Thymus (tissue), 11 donors: ENCODE data around the gene NCEH1. TPM values are rescaled to one million over a fixed set of nuclear protein-coding genes. Genes with fewer than 3 reads are reported as not detected.

Experiments used
- DNase-seq, 9 donors: peaks; one replicate each; pipeline ENCODE4 v3.0.0-alpha.2; 2013; ENCODE audit warnings: low spot score in 9 of 9, low read depth in 6 of 9, missing footprints in 1 of 9
- H3K27ac ChIP-seq, 2 donors: one replicate each; pipeline ENCODE4 v1.5.1; 2013; ENCODE audit warnings: control low read depth in 1 of 2, low read depth in 1 of 2, low read length in 1 of 2, mild to moderate bottlenecking in 1 of 2, moderate library complexity in 1 of 2
- H3K27me3 ChIP-seq, 2 donors: one replicate each; pipeline ENCODE4 v1.5.1; 2013; ENCODE audit warnings: low read length in 1 of 2; ENCODE audit not compliant: control insufficient read depth in 2 of 2, insufficient read depth in 1 of 2
- H3K36me3 ChIP-seq, 2 donors: one replicate each; pipeline ENCODE4 v1.5.1; 2013; ENCODE audit warnings: low read length in 1 of 2, mild to moderate bottlenecking in 1 of 2, moderate library complexity in 1 of 2; ENCODE audit not compliant: control insufficient read depth in 2 of 2, insufficient read depth in 2 of 2
- H3K4me1 ChIP-seq, 2 donors: one replicate each; pipeline ENCODE4 v1.5.1; 2013; ENCODE audit warnings: low read length in 2 of 2; ENCODE audit not compliant: control insufficient read depth in 2 of 2, insufficient read depth in 2 of 2
- H3K4me3 ChIP-seq, 2 donors: one replicate each; pipeline ENCODE4 v1.5.1; 2013; ENCODE audit warnings: low read length in 2 of 2, control low read depth in 1 of 2, mild to moderate bottlenecking in 1 of 2
- H3K9me3 ChIP-seq, 2 donors: one replicate each; pipeline ENCODE4 v1.5.1; 2013; ENCODE audit warnings: low read length in 1 of 2, mild to moderate bottlenecking in 1 of 2; ENCODE audit not compliant: control insufficient read depth in 2 of 2, insufficient read depth in 1 of 2
- WGBS: extraction: QIAGEN DNeasy Blood & Tissue Kit; methylation state at CpG from one replicate; pipeline ENCODE4 v1.1.7; 2013; 5-methylcytosine and 5-hydroxymethylcytosine counted together
- polyA plus RNA-seq: library from polyadenylated mRNA; stranded (reverse); fragments of 200-250 nt; gene quantifications from one replicate; pipeline ENCODE4 v1.2.3, GENCODE V29; 2013
- total RNA-seq: library from RNA; stranded (reverse); fragments of 120-200 nt; gene quantifications from one replicate; pipeline ENCODE4 v1.2.4, GENCODE V29; 2013
- donor health status: healthy.

NCEH1 gene
- total and polyA plus RNA-seq, 2 donors = 3.0 to 4.4 TPM

- Histone ChIP-seq H3K9me3 (no peaks in the 10 kb centered on the region), H3K4me3 (no peak overlapping the region), H3K36me3 (no peaks in the 10 kb centered on the region), H3K27me3 (no peaks in the 10 kb centered on the region), H3K27ac (no peak overlapping the region), H3K4me1 (no peaks in the 10 kb centered on the region)
- DNase-seq = no peak
- 99% methylated on average over 3 of the region's 3 CpGs for WGBS
Observed at GRCh38 chr3:172701751-172702150, 9.1 kb downstream of the NCEH1 start.

DNA sequence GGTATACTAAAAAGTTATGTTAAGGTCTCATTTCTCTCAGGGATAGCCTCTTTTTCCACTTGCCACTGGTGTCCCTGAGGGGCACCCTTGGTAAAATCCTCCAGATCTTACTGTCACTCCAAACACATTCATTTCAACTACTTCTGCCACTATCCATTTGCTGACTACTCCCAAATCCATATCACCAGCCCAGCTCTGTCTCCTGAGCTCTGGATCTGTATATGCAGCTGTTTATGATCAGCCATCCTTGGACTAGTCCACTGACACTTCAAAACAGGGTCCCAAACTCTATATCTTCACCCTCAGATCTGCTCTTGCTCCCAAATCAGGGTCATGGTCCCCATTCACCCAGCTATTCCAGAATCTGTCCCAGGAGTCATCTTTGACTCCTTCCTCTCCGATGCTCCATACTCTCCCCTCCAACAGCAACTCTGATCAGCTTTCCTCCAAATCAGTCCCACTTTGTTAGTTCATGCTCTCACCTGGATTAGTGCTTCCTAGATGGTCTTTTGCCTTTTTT, 9.9 kb downstream of the NCEH1 start:
- H3K4me3 ChIP-seq = no peak overlapping the region
- no peak overlapping the region for H3K27ac ChIP-seq
- DNase-seq = no peak
- H3K36me3 ChIP-seq = no peaks in the 10 kb centered on the region
- WGBS = 100% methylated on average over 1 of the region's 1 CpG
- H3K9me3 ChIP-seq = no peaks in the 10 kb centered on the region
- H3K27me3 ChIP-seq = no peaks in the 10 kb centered on the region
- no peaks in the 10 kb centered on the region for H3K4me1 ChIP-seq

DNA sequence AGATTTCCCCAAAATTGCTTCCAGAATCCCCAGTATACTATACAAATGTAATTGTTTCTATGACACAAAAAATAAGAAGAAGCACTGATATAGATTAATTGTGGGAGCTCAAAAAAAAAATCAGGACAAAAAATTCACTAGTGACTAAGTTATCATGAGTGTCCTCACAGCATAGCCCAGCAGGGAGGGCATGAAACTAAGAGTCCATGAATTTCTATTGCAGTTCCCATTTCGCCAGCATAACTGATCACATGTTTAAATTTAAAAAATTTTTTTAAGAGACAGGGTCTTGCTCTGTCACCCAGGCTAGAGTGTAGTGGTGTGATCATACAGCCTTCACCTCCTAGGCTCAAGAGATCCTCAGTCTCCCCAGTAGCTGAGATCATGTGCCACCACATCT, 10.6 kb downstream of the NCEH1 start:
- WGBS = 93% methylated on average over 1 of the region's 1 CpG
- no peak for DNase-seq
- H3K27ac ChIP-seq = no peak overlapping the region
- H3K4me1 ChIP-seq = no peaks in the 10 kb centered on the region
- H3K9me3 ChIP-seq = no peaks in the 10 kb centered on the region
- H3K27me3 ChIP-seq = no peaks in the 10 kb centered on the region
- no peaks in the 10 kb centered on the region for H3K36me3 ChIP-seq
- no peak overlapping the region for H3K4me3 ChIP-seq

GRCh38 chr3:172699031-172699430, 11.8 kb downstream of the NCEH1 start:
- no peak for DNase-seq
- no peak overlapping the region for H3K27ac ChIP-seq
- 91% methylated on average over 7 of the region's 7 CpGs for WGBS
- no peaks in the 10 kb centered on the region for H3K4me1 ChIP-seq
- no peaks in the 10 kb centered on the region for H3K36me3 ChIP-seq
- H3K4me3 ChIP-seq = no peak overlapping the region
- no peaks in the 10 kb centered on the region for H3K9me3 ChIP-seq
- H3K27me3 ChIP-seq = no peaks in the 10 kb centered on the region

GRCh38 chr3:172698631-172699030, 12.2 kb downstream of the NCEH1 start:
- DNase-seq = no peak
- H3K27me3 ChIP-seq = no peaks in the 10 kb centered on the region
- no peaks in the 10 kb centered on the region for H3K4me1 ChIP-seq
- WGBS = 78% methylated on average over 6 of the region's 6 CpGs
- H3K27ac ChIP-seq = no peak overlapping the region
- H3K9me3 ChIP-seq = no peaks in the 10 kb centered on the region
- no peaks in the 10 kb centered on the region for H3K36me3 ChIP-seq
- H3K4me3 ChIP-seq = no peak overlapping the region

DNA sequence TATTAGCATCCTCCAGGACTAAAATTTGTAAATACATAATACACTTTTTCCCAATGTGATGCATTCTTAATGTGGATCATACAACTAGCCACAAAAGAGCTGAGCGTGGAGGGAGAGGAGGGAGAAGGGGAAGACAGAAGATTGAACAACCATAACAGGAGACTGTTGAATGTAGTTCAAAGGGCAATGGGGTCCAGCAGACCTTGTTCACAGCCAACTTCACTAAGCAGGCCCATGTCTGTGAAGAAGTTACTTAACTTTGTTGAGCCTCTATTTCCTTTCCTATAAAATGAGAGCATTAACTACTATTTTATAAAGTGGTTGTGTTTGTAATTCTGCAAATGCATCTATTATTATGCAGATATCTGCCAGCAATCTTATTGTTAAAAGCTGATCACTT, 13.3 kb downstream of the NCEH1 start:
- no peak for DNase-seq
- no peaks in the 10 kb centered on the region for H3K9me3 ChIP-seq
- 96% methylated on average over 1 of the region's 1 CpG for WGBS
- no peak overlapping the region for H3K27ac ChIP-seq
- H3K4me1 ChIP-seq = peaks cover 0 to 4% of the 10 kb centered on the region in 2 donors
- no peaks in the 10 kb centered on the region for H3K27me3 ChIP-seq
- no peaks in the 10 kb centered on the region for H3K36me3 ChIP-seq
- H3K4me3 ChIP-seq = no peak overlapping the region

GRCh38 chr3:172696357-172696756, 14.5 kb downstream of the NCEH1 start:
- Histone ChIP-seq H3K36me3 (no peaks in the 10 kb centered on the region), H3K27me3 (no peaks in the 10 kb centered on the region), H3K27ac (no peak overlapping the region), H3K9me3 (no peaks in the 10 kb centered on the region), H3K4me1 (peaks cover 0 to 4% of the 10 kb centered on the region in 2 donors), H3K4me3 (no peak overlapping the region)
- WGBS = 98% methylated on average over 5 of the region's 5 CpGs
- no peak for DNase-seq

GRCh38 chr3:172694573-172695246, 16.2 kb downstream of the NCEH1 start:
- WGBS = 94% methylated on average over 4 of the region's 4 CpGs
- Histone ChIP-seq H3K27ac (no peak overlapping the region), H3K4me1 (peaks cover 0 to 4% of the 10 kb centered on the region in 2 donors)

GRCh38 chr3:172692751-172693338, 18.0 kb downstream of the NCEH1 start:
- DNase-seq = no peak
- no peaks in the 10 kb centered on the region for H3K9me3 ChIP-seq
- H3K27ac ChIP-seq = no peak overlapping the region
- no peaks in the 10 kb centered on the region for H3K27me3 ChIP-seq
- H3K4me3 ChIP-seq = no peak overlapping the region
- peaks cover 0 to 4% of the 10 kb centered on the region in 2 donors for H3K4me1 ChIP-seq
- H3K36me3 ChIP-seq = no peaks in the 10 kb centered on the region
- 75% methylated on average over 2 of the region's 2 CpGs for WGBS

More at GRCh38 chr3:172694573-172695246, 16.2 kb downstream of the NCEH1 start:
- Histone ChIP-seq H3K36me3 (no peaks in the 10 kb centered on the region), H3K4me3 (no peak overlapping the region), H3K27me3 (no peaks in the 10 kb centered on the region), H3K9me3 (no peaks in the 10 kb centered on the region)
- DNase-seq = no peak
